NCI-H2196 (cell line): ENCODE data around the gene ZNF385B.

ENCODE experiments used
- DNase-seq: peaks from one replicate; lab custom pipeline; 2025; ENCODE audit not compliant: unreplicated experiment; lab: John Stamatoyannopoulos, UW

Gene ZNF385B

GRCh38 chr2:179746981-179747380, 114.4 kb downstream of the ZNF385B start:
- no peak for DNase-seq

GRCh38 chr2:179745635-179746256, 115.7 kb downstream of the ZNF385B start:
- no peak for DNase-seq

GRCh38 chr2:179744401-179744800, 117.0 kb downstream of the ZNF385B start:
- DNase-seq, result no peak

- no peak for DNase-seq
These were observed 120.1 kb downstream of the ZNF385B start for GRCh38 chr2:179741317-179741716.

GRCh38 chr2:179729966-179730365, 131.4 kb downstream of the ZNF385B start:
- DNase-seq, result no peak

- no peak for DNase-seq
These were observed 134.8 kb downstream of the ZNF385B start for GRCh38 chr2:179726461-179727180.

- DNase-seq, result no peak
These were observed 137.0 kb downstream of the ZNF385B start for GRCh38 chr2:179724403-179724802.

GRCh38 chr2:179720173-179720772, 141.1 kb downstream of the ZNF385B start:
- DNase-seq, result no peak

- no peak for DNase-seq
These were observed 145.5 kb downstream of the ZNF385B start for GRCh38 chr2:179715871-179716270.

GRCh38 chr2:179715196-179715595, 146.2 kb downstream of the ZNF385B start:
- no peak for DNase-seq

GRCh38 chr2:179712825-179713224, 148.6 kb downstream of the ZNF385B start:
- no peak for DNase-seq

GRCh38 chr2:179711375-179711774, 150.0 kb downstream of the ZNF385B start:
- no peak for DNase-seq

- no peak for DNase-seq
These were observed 157.7 kb downstream of the ZNF385B start for GRCh38 chr2:179703702-179704101.

GRCh38 chr2:179702912-179703311, 158.5 kb downstream of the ZNF385B start:
- DNase-seq, result no peak

GRCh38 chr2:179701524-179702110, 159.8 kb downstream of the ZNF385B start:
- DNase-seq, result no peak

GRCh38 chr2:179695486-179695885, 165.9 kb downstream of the ZNF385B start:
- DNase-seq, result no peak

- no peak for DNase-seq
These were observed 166.4 kb downstream of the ZNF385B start for GRCh38 chr2:179694963-179695362.

GRCh38 chr2:179692610-179693009, 168.8 kb downstream of the ZNF385B start:
- no peak for DNase-seq

GRCh38 chr2:179692043-179692442, 169.4 kb downstream of the ZNF385B start:
- DNase-seq, result no peak

- no peak for DNase-seq
These were observed 170.2 kb downstream of the ZNF385B start for GRCh38 chr2:179691235-179691634.

GRCh38 chr2:179686718-179687342, 174.6 kb downstream of the ZNF385B start:
- DNase-seq, result no peak
